HUDEP-2 (cell line): Measurements from ENCODE around the gene GPR137.
"Not testable (repeated sequence)": the region's sequence is repeated elsewhere in the genome, so short reads cannot be mapped to it uniquely, and the experiment has no call there.

Experiments
- DNase-seq, 76 experiments: peaks; one replicate each; lab custom pipeline; 2025; ENCODE audit not compliant: unreplicated experiment in 76 of 76; lab: John Stamatoyannopoulos, UW

Gene GPR137

GRCh38 chr11:64298966-64299846 is 13.6 kb downstream of the GPR137 start:
- DNase-seq: peak in 40 of 76 experiments; percentile 1 to 55 (median 28)

DNA sequence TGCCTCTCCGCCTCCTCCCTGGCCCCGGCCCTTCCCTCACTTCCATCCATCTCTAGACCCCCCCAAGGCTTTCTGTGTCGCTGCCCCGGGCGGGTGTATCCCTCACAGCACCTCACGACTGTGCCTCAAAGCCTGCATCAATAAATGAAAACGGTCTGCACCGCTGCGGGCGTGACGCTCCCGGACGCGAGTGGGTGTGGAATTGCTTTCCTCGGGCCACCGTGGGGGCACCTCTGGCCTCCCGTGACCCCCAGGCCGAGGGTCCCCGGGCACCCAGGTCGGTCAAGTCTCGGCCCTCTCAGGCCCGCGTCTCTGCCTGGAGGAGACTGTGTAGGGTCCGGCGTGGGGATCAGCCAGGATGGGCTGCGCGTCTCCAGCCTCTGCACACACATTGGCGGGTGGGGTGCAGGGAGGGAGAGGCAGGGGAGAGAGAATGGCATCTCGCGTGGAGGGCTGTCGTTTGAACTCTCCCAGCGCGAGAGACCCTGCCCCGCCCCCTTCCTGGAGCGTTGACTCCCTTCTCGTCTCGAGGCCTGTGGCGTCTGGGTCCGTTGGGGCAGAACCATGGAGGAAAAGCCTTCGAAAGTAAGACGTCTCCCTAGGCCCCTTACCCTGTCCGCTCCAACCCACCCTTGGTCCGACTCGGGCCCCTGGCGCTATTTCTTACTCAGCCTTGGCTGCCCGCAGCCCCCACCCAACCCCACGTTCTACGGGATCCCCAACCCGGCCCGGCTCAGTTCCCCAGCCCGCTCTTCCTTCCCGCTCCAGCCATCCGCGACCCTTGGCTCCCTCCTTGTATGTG is 14.4 kb downstream of the GPR137 start, which contains the start of gene CATSPERZ:
TSS of gene CATSPERZ (plus strand) at position 512 of the 802 bp plus-strand sequence. CDS start at position 565, 53 bp downstream.
- DNase-seq: no peak

DNA sequence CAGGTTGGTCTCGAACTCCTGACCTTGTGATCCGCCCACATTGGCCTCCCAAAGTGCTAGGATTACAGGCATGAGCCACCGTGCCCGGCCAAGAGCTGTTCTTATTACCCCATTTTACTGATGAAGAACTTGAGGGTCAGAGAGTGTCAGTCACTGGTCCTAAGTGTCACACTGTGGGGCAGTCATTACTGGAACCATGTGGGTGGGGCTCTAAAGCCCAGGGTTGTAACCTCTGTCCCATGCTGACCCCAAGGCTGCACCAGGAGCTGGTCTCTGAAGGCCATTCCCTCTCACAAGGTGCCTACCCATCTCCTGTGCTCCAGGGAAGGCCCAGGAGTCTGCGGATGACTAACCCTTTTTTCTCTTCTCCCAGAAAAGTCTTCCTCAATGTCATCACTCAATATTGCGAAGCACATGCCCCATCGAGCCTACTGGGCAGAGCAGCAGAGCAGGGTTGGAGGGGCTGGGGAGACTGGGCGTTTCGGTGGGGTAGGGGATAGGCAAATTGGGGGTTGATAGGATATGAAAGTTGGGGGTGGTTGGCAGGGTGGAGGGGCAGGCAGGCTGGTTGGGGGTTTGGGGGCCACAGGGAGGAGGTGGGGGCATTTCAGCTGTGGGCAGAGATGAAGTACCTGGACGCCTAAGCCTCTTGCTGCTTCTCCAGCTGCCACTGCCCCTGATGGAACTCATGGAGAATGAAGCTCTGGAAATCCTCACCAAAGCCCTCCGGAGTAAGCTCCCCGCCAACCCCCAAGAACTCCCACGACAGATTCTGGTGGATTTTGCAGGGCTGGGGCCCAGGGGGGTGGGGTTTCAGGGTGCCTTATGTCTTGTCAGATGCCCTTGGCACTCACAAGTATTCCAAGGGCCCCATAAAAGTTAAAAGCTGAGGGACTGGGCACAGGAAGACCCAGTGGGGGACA is 17.7 kb downstream of the GPR137 start:
- DNase-seq: no peak

DNA sequence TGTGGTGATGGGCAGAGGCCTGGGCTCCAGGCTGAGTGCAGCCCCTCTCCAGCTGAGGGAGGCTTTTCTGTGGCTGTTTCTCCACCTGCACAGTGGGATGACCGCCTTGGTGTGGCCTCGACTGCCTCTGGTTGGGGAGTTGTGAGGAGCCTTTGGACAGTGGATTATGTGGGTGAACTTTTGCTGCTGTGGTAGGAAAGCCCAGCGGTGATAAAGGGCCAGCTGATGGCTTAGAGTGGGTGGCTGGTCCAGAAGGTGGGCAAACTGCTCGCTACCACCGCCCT is 18.3 kb downstream of the GPR137 start:
- no peak for DNase-seq

DNA sequence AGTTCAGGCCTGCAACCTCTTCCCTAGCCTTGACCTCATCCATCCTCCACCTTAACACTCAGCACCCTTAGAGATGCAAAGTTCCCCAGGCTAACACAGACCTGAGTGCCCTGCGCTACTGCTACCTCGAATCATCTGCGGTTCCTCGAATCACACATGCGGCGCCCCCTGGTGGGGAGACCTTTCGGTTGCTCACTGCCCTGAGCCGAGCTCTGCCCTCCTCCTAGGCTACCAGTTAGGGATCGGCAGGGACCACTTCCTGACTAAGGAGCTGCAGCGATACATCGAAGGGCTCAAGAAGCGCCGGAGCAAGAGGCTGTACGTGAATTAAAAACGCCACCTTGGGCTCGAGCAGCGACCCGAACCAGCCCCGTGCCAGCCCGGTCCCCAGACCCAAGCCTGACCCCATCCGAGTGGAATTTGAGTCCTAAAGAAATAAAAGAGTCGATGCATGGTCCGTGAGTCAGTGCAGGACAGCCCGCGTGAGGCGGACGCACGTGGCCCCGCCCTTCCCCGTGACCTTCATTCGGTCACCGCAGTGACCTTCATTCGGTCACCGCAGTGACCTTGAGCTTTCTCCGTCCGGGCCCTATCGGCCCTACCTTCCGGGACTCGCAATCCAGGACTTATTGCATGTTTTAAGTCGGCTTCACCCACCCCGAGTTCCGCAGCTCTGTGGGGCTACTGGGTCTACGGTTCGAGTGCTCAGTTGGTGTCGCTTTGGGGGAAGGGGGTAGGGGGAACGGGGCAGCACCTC is 18.8 kb downstream of the GPR137 start:
- DNase-seq: peak in 73 of 76 experiments; percentile 31 to 94 (median 88)

GRCh38 chr11:64305075-64305690 is 19.5 kb downstream of the GPR137 start, which contains the start of gene ESRRA:
ESRRA (plus strand) TSS chr11:64305524; CDS start chr11:64307180, 1,656 bp downstream.
- DNase-seq: peak in 74 of 76 experiments; percentile 76 to 100 (median 100)

- peak in 66 of 76 experiments; percentile 19 to 81 (median 61) for DNase-seq
Measured at GRCh38 chr11:64305691-64306562, 20.3 kb downstream of the GPR137 start.

DNA sequence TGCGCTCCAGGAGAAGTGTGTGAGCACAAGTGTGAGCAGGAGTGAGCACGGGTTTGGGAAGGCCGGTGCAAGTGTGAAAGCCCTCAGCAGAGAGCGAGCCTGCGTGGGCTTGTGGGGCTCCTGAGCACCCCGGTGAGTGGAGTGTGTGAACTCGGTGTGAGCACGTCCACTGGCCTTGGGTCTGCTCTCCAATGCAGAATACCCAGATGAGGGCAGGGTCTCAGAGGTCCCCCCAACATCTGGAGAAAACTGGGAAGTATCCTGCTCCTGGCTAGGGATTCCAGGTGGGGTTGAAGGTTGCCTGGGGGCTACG is 20.9 kb downstream of the GPR137 start:
- DNase-seq: peak in 1 of 76 experiments; percentile 9

- DNase-seq: no peak
Measured at GRCh38 chr11:64306876-64307622, 21.4 kb downstream of the GPR137 start.

- not testable (repeated sequence) for DNase-seq
Measured at GRCh38 chr11:64307795-64308194, 22.1 kb downstream of the GPR137 start.

GRCh38 chr11:64312947-64313346 is 27.3 kb downstream of the GPR137 start:
- no peak for DNase-seq

GRCh38 chr11:64313491-64314145 is 28.0 kb downstream of the GPR137 start:
- no peak for DNase-seq

DNA sequence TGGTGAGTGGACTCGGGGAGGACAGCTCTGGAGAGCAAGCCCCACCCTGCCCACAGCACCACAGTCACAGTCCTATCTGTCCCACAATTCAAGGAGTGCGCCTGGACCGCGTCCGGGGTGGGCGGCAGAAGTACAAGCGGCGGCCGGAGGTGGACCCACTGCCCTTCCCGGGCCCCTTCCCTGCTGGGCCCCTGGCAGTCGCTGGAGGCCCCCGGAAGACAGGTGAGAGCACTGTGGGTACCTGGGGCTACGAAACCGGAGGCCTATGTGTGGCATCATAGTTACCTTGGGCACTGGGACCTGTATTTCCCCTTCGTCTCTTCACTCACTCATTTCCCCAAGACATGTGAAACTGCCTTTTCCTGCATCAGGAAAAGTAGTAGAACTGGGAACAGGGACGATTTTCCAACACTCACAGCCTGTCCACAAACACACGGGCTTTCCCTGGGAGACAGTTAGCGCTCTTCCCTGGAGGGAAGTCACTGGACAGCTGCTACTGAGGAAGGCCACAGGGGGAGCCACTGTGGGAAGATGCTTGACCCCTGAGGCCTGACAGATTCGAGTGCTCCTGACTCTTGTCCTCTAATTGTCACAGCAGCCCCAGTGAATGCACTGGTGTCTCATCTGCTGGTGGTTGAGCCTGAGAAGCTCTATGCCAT is 28.6 kb downstream of the GPR137 start:
- DNase-seq: no peak

DNA sequence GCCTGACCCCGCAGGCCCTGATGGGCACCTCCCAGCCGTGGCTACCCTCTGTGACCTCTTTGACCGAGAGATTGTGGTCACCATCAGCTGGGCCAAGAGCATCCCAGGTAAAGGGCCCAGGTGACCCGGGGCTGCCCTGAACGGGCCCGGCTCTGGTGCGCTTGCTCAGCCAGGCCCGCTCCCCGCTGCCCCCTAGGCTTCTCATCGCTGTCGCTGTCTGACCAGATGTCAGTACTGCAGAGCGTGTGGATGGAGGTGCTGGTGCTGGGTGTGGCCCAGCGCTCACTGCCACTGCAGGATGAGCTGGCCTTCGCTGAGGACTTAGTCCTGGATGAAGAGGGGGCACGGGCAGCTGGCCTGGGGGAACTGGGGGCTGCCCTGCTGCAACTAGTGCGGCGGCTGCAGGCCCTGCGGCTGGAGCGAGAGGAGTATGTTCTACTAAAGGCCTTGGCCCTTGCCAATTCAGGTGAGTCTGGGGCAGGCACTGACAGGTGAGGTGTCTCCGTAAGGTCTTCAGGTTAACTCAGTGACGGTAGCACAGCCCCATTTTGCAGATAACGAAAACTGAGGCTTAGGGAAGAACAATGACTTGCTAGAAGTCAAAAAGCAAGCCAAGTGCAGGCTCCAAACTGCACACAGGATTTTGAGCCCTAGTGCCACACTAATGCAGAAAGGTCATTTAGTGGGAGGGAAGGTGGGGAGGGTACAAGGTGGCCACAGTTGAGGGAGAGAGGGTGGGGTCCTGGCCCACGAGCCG is 29.3 kb downstream of the GPR137 start:
- no peak for DNase-seq

GRCh38 chr11:64315667-64316526 is 30.2 kb downstream of the GPR137 start:
- DNase-seq: not testable (repeated sequence)
